Measurements from ENCODE around the gene DNAH6.
"Not testable (repeated sequence)": the region's sequence is repeated elsewhere in the genome, so short reads cannot be mapped to it uniquely, and the experiment has no call there.

Gene DNAH6

DNA sequence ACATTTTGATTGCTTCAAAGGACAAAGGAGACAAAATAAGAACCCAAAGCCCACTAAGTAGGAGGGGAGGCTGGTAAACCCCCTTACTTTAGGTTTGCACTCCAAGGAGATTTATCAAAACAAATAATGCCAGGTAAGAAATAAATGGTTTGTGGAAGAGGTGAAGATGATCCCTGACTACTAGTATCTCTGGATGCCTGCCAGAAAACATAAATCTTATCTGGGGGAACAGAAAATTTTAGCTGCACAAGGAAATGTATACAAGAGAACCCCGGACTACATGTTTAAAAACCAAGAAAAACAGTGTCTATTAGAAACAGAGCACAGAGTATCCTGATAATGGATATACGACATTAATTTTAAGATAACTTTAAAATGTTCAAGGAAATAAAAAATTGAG, 250.5 kb downstream of the DNAH6 start:
- DNase-seq, result no peak

DNA sequence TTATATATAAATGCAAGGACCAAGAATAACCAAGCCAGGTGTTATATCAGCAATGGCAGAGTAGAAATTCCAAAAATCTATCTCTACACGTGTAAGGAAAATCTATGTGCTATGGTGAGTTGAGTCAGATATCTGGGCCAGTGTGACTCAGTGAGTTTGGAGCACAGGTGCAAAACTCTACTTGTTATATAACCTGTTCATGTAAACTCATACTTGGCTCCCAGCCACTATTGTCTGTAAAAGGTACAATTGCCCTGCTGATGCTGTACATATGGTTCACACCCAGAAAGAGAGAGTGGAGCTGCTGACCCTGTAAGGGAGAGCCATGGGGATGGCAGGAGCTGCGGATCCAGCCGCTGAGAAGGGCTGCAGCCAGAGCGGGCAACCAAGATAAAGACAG, 252.5 kb downstream of the DNAH6 start:
- DNase-seq, result no peak

DNA sequence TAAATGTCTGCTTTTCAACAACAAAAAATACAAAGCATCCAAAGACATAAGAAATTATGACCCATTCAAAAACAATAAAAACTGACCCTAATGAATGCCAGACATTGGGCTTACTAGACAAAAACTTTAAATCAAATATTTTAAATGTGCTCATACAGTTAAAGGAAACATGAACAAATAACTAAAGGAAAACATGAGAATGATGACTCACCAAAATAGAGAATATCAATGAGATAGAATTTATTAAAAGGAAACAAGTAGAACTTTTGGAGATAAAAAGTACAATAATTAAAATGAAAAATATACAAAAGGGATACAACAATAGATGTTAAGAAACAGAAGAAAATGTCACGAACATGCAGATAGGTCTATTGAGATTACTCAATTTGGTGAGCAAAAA, 254.0 kb downstream of the DNAH6 start:
- no peak for DNase-seq

DNA sequence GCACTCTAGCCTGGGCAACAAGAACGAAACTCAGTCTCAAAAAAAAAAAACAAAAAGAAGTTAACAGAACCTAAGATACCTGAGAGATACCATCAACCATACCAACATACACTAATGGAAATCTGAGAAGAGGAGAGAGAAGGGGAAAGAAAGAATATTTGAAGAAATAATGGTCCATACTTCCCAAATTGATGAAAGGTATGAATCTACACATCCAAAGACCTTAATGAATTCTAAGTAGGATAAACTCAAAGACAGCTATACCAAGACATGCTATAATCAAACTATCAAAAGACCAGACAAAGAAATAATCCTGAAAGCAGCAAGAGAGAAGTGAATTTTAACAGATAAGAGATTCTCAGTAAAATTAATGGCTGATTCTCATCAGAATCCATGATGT, 255.0 kb downstream of the DNAH6 start:
- DNase-seq, result no peak

DNA sequence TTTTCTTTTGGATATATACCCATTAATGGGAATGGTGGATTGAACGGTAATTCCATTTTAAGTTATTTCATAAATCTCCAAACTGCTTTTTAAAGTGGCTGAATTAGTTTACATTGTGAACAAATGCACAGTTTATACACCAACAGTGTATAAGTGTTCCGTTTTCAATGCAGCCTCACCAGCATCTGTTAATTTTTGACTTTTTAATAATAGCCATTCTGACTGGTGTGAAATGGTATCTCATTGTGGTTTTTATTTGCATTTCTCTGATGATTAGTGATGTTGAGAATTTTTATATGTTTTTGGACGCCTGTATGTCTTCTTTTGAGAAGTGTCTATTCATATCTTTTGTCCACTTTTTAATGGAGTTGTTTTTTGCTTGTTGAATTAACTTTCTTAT, 257.3 kb downstream of the DNAH6 start:
- DNase-seq, result not testable (repeated sequence)

DNA sequence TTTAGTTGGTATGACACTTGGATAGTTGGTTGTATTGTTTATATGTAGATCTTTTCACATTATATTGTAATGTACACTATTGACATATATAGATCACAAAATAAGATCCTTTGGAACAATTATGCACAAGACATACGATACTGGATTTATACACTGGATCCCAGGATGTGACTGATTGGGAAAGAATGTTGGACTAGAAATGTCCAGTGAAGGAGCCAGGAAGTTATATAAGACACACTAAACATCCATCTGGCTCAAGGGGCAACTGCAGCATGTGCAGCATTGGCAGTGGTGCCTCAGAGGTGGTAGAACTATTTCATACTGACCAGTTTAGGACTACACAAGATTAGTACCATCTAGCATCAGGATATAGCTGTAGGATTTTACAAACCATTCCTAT, 259.7 kb downstream of the DNAH6 start:
- DNase-seq, result no peak

DNA sequence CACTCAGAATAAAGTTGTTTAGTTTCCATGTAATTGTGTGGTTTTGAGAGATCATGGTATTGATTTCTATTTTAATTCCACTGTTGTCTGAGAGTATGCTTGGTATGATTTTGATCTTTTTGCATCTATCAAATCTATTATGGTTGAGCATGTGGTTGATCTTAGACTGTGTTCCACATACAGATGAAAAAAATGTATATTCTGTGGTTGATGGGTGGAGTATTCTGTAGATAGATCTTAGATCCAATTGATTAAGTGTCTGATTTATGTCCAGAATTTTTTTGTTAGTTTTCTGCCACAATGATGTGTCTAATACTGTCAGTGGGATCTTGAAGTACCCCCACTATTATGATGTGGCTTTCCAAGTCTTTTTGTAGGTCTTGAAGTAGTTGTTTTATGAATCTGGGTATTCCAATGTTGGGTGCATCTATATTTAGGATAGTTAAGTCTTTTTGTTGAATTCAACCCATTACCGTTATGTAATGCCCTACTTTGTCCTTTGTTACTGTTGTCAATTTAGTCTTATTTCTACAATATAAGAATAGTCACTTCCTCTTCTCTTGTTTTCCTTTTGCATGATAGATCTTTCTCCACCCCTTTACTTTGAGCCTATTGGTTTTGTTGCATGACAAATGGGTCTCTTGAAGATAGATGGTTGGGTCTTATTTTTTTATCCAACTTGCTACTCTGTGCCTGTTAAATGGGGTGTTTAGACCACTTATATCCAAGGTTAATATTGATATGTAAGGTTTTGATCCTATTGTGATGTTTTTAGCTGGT, 262.8 kb downstream of the DNAH6 start:
- DNase-seq, result no peak

DNA sequence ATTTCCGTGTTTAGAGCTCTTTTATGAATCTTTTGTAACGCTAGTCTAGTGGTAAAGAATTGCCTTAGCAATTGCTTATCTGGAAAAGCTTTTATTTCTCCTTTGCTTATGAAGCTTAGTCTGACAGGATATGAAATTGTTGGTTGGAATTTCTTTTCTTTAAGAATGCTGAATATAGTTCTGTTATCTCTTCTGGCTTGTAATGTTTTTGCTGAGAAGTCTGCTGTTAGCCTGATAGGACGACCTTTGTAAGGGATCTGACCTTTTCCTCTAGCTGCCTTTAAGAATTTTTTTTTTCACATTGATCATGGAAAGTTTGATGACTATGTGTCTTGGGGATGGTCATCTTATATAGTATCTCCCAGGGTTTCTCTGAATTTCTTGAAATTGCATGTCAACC, 263.5 kb downstream of the DNAH6 start:
- no peak for DNase-seq

DNA sequence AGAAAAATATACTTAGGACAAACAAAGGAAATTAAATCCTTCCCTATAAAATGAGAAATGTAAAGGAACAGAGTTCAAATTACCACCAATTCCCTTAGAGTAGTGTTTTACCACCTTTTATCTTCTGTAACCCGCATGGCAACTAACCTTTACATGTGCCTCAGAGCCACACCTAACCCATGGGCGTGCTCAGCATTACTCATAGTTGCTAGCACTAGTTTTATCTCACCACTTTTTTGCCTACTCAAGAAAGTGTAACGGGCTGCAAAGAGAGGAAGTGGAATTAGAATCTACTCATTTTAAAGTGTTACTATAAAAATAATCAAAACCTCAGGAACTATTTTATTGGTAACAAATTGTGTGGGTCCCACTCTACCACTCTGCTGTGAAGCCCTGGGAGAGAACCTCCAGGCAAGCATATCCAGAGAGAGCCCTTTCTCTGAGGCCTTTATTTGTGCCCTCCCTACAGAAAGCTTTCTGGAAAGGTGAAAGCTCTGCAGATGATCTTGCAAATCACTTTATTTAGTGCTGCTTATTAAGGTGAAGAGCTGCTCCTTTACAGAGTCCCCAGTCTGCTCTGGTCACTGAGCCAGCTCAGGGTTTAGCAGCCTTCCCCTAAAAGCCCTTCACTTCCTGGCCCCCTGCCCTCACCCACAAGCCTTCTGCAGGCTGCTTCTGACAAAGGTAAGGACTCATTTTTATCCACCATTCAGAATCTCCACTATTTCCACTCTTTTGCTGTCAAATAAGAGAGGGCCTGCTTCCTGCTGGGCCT, 265.8 kb downstream of the DNAH6 start:
- DNase-seq, result no peak

DNA sequence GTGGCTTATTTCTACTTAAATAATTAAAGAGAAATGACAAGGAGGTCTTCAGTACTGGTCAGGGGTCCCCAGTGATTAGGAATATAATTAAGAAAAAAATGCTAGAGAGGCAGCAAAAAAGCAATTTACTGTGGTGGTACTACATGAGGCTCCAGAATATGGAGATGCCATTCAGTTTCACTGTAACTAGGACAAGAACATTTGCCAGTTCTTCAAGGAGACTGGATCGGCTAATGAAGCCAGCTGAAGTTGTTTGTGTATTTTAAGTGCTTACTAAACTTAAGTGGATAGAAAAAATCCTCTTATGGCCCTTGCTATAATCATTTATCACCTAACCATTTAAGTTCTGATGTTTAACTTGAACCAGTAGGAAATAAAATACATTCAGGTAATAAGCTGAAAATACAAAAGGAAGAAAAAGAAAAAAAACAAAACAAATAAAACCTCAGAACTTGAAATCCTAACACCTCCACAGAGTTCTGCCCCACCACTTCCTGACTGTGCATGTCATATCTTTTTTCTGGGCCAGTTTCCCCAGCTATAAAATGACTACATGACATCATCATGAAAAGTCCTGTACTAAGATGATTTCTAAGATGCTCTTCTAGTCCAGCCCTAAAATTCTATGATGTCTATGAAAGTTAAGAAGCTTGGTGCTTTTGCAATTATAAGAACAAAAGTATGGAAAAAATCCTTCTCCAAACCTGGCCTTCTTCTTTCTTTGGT, 266.6 kb downstream of the DNAH6 start:
- no peak for DNase-seq

DNA sequence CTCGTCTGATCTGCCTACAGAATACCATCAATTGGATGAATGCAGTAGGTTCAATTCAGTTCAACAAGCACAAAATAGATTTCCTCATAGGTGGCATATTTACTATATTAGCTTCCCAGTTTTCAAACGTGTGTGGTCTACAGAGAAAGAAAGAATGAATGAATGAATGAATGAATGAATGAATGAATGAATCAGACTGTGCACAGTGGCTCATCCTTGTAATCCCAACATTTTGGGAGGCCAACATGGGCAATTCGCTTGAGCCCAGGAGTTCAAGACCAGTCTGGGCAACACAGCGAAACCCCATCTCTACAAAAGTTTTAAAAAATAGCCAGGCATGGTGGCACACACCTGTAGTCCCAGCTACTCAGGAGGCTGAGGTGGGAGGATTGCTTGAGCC, 269.7 kb downstream of the DNAH6 start:
- DNase-seq, result no peak

DNA sequence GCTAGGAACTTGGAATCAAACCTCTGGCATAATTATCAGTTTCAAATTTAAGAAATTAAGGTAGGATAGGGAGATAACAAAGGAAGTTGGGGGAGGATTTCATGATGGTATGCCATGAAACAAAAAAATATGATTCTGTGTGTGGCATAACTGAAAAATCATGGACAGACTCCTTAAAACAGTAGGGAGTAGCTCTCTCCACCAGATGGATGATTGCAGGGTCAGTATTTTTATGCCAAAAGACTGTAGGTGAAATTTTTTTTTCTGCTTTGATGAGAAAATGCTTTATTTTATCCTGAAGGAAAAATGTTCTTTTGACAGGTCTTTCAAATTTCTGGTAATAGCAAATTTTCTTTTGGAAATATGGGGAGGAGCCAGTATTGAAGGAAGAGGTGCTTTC, 270.3 kb downstream of the DNAH6 start:
- no peak for DNase-seq

DNA sequence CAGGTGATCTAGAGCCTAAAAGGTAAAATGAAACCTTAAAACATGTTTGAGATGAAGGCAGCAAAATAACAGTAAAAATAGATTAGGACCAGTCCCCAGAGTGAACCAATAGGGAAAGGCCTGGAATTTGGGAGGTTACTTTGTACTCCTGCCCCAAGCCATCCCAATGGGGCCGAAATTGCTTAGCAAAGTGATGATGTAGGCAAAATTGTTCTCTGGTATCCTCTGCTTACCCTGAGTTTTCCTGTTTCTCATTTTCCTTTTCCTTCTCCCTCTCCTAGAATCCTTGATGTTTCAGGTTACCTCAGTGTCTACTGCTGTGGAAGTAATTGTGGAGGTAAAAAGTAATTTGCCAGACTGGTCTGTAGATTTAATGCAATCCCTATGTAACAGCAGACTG, 271.7 kb downstream of the DNAH6 start:
- no peak for DNase-seq

DNA sequence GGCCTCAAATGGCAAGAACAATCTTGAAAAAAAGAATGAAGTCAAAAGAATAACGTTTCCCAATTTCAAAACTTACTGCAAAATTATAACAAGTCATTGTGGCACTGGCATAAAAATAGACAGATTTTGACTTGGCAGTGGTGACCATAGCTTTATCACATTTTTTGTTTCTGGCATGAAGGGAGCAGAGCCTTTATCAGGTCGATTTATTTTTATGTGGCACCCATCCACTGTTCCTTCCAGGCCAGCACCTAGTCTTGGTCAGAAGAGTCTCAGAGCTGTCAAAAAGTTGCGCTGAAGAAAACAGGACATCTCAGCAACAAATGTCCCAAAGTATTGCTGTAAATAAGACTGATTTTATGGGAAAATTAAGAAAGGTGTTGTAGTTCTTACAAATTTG, 272.2 kb downstream of the DNAH6 start:
- DNase-seq, result no peak

DNA sequence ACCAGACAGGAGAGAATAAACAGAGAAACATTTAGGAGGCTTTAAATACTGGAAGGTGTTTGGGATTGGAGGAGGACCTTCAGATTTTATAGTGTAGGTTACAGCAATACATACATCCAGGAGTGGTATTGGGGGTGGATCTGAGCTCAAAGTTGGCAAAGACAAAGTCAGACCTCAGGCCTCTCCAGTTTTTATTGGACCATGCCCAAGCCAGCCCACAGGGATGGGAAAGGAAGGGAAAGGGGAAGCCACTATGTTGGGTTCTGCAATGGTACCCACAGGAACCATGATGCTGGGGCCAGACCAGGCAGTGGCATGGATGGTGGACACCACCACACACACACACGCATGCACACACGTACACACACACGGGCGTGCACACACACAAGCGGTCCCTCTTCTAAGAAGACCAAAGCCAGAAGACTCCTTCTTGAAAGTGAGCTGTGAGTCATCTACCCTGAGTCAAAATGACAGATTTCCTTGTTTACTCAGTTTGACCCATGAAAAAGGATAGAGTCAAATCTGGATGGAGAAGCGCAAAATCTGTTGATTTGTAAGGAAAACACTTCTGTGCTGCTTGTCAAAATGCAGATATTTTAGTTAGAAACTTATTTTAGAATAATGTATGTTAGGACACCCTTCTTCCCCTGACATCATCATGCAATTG, 276.7 kb downstream of the DNAH6 start:
- no peak for DNase-seq

DNA sequence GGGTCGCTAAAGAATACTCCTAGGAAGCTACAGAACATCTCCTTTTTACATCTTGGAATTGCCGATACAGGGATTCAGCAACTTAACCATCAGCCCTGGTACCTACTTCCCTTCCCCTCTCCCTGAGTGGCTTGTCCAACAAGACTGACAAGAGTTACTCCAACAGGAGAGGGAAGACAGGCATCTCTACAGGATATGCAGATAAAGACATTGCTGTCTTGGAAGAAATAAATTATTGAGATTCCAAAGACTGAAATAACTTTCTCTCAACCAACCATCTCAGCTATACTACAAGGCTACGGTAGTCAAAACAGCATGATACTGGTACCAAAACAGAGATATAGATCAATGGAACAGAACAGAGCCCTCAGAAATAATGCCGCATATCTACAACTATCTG, 277.3 kb downstream of the DNAH6 start:
- DNase-seq, result no peak

DNA sequence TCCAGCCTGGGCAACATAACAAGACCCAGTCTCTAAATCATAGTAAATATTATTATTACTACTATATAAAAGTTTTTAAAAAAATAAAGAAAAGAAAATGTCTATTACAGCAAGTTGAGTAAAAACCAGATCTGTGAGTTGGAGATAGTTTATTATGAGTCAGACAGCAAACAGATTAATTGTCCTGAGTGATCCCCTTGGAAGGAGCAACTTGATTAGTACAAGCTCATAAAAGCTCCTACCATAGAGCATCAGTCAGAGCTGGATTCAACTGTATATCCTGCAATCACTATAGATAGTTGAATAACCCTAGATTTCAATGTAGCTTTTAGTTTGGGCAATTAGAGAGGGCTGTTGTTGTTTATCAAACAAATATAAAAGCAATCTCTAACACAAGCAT, 280.5 kb downstream of the DNAH6 start:
- no peak for DNase-seq

DNA sequence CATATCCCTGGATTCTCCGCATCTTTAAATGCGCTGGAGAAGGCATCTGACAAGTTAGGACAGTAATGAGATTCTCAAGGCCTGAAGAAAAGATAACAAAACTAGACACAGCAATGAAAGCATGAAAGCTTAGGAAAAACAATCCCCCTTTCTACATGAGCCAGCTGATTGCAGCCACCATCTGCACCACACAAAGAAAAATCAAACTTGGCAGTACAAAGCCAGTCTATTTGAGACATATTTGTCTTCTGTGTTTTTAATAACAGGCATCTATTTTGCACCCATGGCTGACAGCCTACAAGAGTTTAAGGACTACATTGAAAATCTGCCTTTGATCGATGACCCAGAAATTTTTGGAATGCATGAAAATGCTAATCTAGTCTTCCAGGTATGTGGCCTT, 281.0 kb downstream of the DNAH6 start:
- no peak for DNase-seq

DNA sequence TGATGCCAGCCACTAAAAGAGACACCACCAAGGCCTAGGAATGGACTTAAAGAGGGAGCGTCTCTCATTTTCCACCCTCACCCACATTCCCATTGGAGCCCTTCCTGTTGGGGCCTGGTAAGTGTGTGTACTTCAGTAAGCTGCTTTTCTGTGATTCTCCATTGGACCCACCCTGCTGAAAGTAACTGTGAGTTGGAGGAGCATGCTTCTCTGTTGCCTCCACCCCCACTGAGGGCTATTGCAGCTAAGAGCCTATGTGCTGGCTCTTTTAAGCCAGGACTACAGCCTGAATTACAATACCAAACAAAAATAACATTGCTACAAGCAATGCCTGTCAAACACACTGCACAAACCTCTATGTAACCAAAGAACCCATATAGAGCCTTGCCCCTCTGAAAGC, 283.5 kb downstream of the DNAH6 start:
- DNase-seq, result no peak

DNA sequence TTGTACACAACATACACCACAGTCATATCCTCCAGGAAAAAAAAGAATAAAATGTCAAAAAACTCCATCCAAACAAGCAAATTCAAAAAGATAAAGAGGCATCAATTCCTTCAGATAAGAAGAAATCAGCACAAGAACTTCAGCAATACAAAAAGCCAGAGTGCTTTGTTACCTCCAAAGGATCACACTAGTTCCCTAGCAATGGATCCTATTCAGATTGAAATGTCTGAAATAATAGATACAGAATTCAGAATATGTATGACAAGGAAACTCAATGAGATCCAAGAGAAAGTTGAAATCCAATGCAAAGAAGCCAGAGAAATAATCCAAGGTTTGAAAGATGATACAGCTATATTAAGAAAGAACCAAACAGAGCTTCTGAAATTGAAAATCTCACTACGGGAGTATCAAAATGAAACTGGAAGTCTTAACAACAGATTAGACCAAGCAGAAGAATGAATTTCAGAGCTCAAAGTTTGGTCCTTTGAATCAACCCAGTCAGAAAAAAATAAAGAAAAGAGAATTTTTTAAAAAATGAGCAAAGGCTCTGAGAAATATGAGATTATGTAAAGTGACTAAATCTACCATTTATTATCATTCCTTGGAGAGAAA, 284.0 kb downstream of the DNAH6 start:
- no peak for DNase-seq

DNA sequence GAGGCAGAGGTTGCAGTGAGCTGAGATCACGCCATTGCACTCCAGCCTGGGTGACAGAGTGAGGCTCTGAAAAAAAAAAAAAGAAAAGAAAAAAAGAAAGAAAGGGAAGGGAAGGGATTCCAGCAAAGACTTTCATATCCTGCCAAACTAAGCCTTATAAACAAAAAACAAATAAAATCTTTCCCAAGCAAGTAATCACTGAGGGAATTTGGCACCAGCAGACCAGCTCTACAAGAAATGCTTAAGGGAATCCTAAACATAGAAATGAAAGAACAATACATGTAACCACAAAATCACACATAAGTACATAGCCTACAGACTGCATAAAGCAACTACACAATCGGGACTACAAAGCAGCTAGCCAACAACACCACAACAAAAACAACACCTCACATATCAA, 285.5 kb downstream of the DNAH6 start:
- DNase-seq, result no peak

DNA sequence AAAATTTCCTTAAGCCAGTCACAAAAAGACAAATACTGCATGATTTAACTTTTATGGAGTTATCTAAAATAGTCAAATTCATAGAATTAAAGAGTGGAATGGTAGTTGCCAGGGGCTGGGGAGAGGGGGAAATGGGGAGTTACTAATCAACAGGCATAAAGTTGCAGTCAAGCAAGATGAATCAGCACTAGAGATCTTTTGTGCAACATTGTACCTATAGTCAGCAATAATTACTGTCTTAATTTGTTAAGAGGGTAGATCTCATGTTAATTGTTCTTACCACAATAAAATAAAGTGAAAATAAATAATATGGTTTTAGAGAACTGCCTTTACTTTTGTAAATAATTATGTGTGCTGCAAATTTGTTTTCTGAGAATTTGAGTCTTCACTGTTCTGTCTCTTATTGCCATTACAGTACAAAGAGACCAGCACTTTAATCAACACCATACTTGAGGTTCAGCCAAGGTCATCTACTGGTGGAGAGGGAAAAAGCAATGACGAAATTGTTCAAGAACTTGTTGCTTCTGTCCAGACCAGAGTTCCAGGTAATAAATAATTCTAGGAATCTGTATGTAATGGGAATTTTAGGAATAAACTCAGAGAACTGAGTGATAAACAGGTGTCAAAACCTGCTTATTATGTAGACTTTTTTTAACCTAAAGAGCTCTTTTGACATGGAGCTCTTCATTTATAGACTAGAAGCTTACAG, 289.1 kb downstream of the DNAH6 start:
- DNase-seq, result no peak

All from Kasumi-1 (cell line).